NB4 (cell line): ENCODE measurements around the gene CYB5RL.

Source experiments
- DNase-seq: peaks from one replicate; pipeline ENCODE4 v3.0.0; 2010; ENCODE audit warnings: low read depth
- H3K4me3 ChIP-seq: one replicate; pipeline ENCODE4 v1.5.1; 2011; ENCODE audit warnings: mild to moderate bottlenecking, low read depth, low read length, moderate library complexity
- CTCF ChIP-seq: IDR thresholded peaks from one replicate; pipeline ENCODE4 v1.5.1; 2012; ENCODE audit warnings: low read depth, low read length
- MAX ChIP-seq: IDR thresholded peaks from 2 replicates; pipeline ENCODE4 v1.6.1; 2011; ENCODE audit warnings: low read depth, low read length
- MYC ChIP-seq: IDR thresholded peaks from 2 replicates; pipeline ENCODE4 v1.6.1; 2011; ENCODE audit warnings: low read depth, low read length
- POLR2A ChIP-seq: IDR thresholded peaks from 2 replicates; pipeline ENCODE4 v1.6.1; 2011; ENCODE audit warnings: mild to moderate bottlenecking; ENCODE audit not compliant: insufficient read length; ENCODE audit errors: extremely low read depth

CYB5RL gene

GRCh38 chr1:54244655-54245054, 44.8 kb upstream of the CYB5RL start:
- no peak for DNase-seq
- H3K4me3 ChIP-seq: no peak overlapping the region
- TF ChIP-seq POLR2A (no peak), CTCF (no peak), MAX (no peak), MYC (no peak)

GRCh38 chr1:54243022-54243421, 43.2 kb upstream of the CYB5RL start:
- H3K4me3 ChIP-seq: no peak overlapping the region
- no peak for DNase-seq
- no peak for TF ChIP-seq POLR2A
- no peak for TF ChIP-seq MYC
- TF ChIP-seq CTCF: no peak
- TF ChIP-seq MAX: no peak

GRCh38 chr1:54241364-54241763, 41.5 kb upstream of the CYB5RL start:
- TF ChIP-seq CTCF (no peak), POLR2A (no peak), MYC (no peak), MAX (no peak)
- H3K4me3 ChIP-seq: no peak overlapping the region
- no peak for DNase-seq

GRCh38 chr1:54240741-54241335, 41.0 kb upstream of the CYB5RL start:
- TF ChIP-seq MYC (no peak), MAX (no peak), CTCF (no peak), POLR2A (no peak)
- H3K4me3 ChIP-seq: no peak overlapping the region
- DNase-seq: no peak

GRCh38 chr1:54239631-54240031, 39.8 kb upstream of the CYB5RL start:
- DNase-seq: no peak
- H3K4me3 ChIP-seq: no peak overlapping the region
- TF ChIP-seq POLR2A (no peak), CTCF (no peak), MAX (no peak), MYC (no peak)

GRCh38 chr1:54239035-54239383, 39.2 kb upstream of the CYB5RL start:
- TF ChIP-seq MYC (no peak), MAX (no peak), CTCF (no peak), POLR2A (no peak)
- peak overlapping the region; percentile 11 for H3K4me3 ChIP-seq
- DNase-seq: no peak
